RWPE2 (cell line): ENCODE results near the gene ENAH.

Experiments
- ATAC-seq: fragments of 200-7000 bp; cut with Tn5 transposase; 3 replicates; pipeline ENCODE4 v1.9.1; 2021; ENCODE audit warnings: low read depth
- DNase-seq: peaks from one replicate; pipeline ENCODE4 v3.0.0-alpha.2; 2020; ENCODE audit warnings: low spot score
- H3K27ac ChIP-seq: fragments of 450-650 bp; 2 replicates; pipeline ENCODE4 v1.5.1; 2017; ENCODE audit warnings: mild to moderate bottlenecking; ENCODE audit not compliant: poor library complexity, severe bottlenecking
- H3K27me3 ChIP-seq: fragments of 250-450 bp; sonication (Bioruptor Pico); 2 replicates; pipeline ENCODE4 v1.5.1; 2021; ENCODE audit warnings: mild to moderate bottlenecking, moderate library complexity; ENCODE audit not compliant: insufficient read depth, poor library complexity, severe bottlenecking
- H3K36me3 ChIP-seq: fragments of 250-450 bp; sonication (Bioruptor Pico); 2 replicates; pipeline ENCODE4 v1.5.1; 2020; ENCODE audit warnings: low read depth, mild to moderate bottlenecking, moderate library complexity
- H3K4me1 ChIP-seq: fragments of 250-450 bp; sonication (Bioruptor Pico); 2 replicates; pipeline ENCODE4 v1.5.1; 2021; ENCODE audit warnings: mild to moderate bottlenecking, moderate library complexity; ENCODE audit not compliant: insufficient read depth, poor library complexity, severe bottlenecking
- H3K4me3 ChIP-seq: fragments of 250-450 bp; sonication (Bioruptor Pico); 2 replicates; pipeline ENCODE4 v1.5.1; 2021; ENCODE audit warnings: mild to moderate bottlenecking, moderate library complexity; ENCODE audit not compliant: severe bottlenecking
- H3K9me3 ChIP-seq: fragments of 250-450 bp; sonication (Bioruptor Pico); 2 replicates; pipeline ENCODE4 v1.5.1; 2021; ENCODE audit warnings: mild to moderate bottlenecking, moderate library complexity; ENCODE audit not compliant: severe bottlenecking
- CTCF ChIP-seq: fragments of 450-650 bp; IDR thresholded peaks from one replicate; pipeline ENCODE4 v1.5.1; 2017; ENCODE audit warnings: mild to moderate bottlenecking, moderate library complexity; ENCODE audit not compliant: poor library complexity, severe bottlenecking

ENAH gene

GRCh38 chr1:225445639-225446594, 207.0 kb downstream of the ENAH start:
- ATAC-seq (no peak), DNase-seq (no peak)
- no peak for TF ChIP-seq CTCF
- no peaks in the 10 kb centered on the region for H3K36me3 ChIP-seq
- H3K27me3 ChIP-seq, result no peaks in the 10 kb centered on the region
- peak overlapping the region; percentile 57 for H3K27ac ChIP-seq
- no peaks in the 10 kb centered on the region for H3K9me3 ChIP-seq
- H3K4me3 ChIP-seq, result no peak overlapping the region
- peaks cover 17% of the 10 kb centered on the region for H3K4me1 ChIP-seq

GRCh38 chr1:225442123-225442505, 210.8 kb downstream of the ENAH start:
- Histone ChIP-seq H3K27ac (no peak overlapping the region), H3K9me3 (no peaks in the 10 kb centered on the region)
- TF ChIP-seq CTCF, result no peak

GRCh38 chr1:225441314-225442122, 211.4 kb downstream of the ENAH start:
- Histone ChIP-seq H3K27me3 (no peaks in the 10 kb centered on the region), H3K4me3 (no peak overlapping the region), H3K36me3 (no peaks in the 10 kb centered on the region), H3K9me3 (no peaks in the 10 kb centered on the region), H3K27ac (no peak overlapping the region), H3K4me1 (peaks cover 10% of the 10 kb centered on the region)
- peak; percentile 8 for TF ChIP-seq CTCF
- ATAC-seq, result no peak
- no peak for DNase-seq

More at GRCh38 chr1:225442123-225442505, 210.8 kb downstream of the ENAH start:
- Histone ChIP-seq H3K4me1 (peaks cover 10% of the 10 kb centered on the region), H3K27me3 (no peaks in the 10 kb centered on the region), H3K36me3 (no peaks in the 10 kb centered on the region), H3K4me3 (no peak overlapping the region)
- DNase-seq (no peak), ATAC-seq (no peak)

- Histone ChIP-seq H3K36me3 (no peaks in the 10 kb centered on the region), H3K4me3 (no peak overlapping the region), H3K27ac (no peak overlapping the region), H3K27me3 (no peaks in the 10 kb centered on the region), H3K4me1 (peaks cover 9% of the 10 kb centered on the region), H3K9me3 (no peaks in the 10 kb centered on the region)
- no peak for ATAC-seq
- TF ChIP-seq CTCF, result no peak
- no peak for DNase-seq
Measured at GRCh38 chr1:225440380-225441221, 212.3 kb downstream of the ENAH start.
